ENCODE results near the gene CATSPERE. TPM values are rescaled to one million over a fixed set of nuclear protein-coding genes. Genes with fewer than 3 reads are reported as not detected.
"Not testable (repeated sequence)": the region's sequence is repeated elsewhere in the genome, so short reads cannot be mapped to it uniquely, and the experiment has no call there.

Gene CATSPERE
- polyA plus RNA-seq, 5 donors: 0.91 to 3.0 (median 1.7) TPM

DNA sequence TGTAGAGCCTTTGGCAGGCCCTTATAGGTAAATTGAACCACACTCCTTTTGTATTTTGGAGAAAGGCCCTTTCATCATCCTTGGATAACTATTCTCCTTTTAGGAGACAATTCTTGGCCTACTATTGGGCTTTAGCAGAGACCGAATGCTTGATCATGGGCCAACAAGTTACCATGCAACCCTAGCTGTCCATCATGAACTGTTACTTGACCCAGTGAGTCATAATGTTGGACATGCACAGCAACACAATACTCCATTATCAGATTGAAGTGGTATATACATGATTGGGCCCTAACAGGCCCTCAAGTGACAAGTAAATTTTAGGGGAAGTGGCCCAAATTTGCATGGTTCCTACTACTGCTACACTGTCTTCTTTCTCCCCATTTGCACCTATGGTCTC lies 84.4 kb downstream of the CATSPERE start:
- DNase-seq: no peak

DNA sequence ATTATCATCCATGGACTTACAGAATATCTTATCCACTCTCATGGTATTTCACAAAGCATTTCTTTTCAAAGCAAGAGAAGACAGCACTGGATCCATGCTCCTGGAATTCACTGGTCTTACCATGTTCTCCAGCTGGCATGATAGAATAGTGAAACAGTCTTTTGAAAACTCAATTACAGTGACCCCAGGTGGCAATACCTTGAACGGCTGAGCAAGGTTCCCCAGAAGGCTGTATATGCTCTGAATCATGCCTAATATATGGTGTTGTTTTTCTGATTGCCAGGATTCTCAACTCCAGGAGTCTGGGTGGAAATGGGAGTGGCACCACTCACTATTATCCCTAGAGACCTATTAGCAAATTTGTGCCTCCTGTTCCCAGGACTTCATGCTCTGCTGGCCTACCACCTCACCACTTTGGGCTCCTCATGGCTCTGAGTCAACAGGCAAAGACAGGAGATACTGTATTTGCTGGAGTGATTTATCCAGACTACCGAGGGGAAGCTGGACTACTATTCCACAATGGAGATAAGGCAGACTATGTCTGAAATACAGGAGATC lies 87.6 kb downstream of the CATSPERE start:
- DNase-seq: no peak

DNA sequence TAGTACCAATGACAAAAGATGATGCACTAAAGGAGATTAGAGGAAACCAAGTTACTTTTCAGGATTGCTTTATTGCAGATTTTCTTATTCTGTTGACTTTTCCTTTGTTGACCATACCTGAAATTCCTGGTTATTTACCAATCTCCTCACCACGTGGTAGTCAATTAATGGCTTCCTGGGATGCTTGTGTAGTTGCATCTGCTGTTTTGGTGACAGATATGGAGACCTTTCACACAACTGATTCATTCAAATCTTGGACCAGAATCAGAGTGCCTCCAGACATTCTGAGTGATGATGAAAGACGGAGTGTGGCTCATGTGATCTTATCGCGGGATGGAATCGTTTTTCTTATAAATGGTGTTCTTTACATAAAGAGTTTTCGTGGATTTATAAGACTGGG lies 91.3 kb downstream of the CATSPERE start:
- DNase-seq: no peak

DNA sequence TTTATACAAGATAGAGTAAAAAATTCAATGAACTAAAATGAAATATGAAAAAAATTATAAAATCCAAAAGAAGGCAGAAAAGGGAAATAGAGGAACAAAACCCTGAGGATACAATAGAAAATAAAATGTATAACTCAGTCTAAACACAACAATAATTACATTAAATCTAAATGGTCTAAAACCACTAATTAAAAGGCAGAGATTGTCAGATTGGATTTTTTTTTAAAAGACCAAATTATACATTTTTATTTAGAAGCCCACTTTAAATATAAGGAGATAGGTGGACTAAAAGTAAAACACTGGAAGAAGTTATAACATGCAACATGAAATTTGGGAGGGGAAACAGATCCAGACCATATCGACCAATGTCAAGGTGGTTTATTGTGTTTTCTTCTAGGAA lies 95.2 kb downstream of the CATSPERE start:
- DNase-seq: no peak

GRCh38 chr1:244557565-244557964 lies 96.5 kb downstream of the CATSPERE start:
- DNase-seq: no peak

DNA sequence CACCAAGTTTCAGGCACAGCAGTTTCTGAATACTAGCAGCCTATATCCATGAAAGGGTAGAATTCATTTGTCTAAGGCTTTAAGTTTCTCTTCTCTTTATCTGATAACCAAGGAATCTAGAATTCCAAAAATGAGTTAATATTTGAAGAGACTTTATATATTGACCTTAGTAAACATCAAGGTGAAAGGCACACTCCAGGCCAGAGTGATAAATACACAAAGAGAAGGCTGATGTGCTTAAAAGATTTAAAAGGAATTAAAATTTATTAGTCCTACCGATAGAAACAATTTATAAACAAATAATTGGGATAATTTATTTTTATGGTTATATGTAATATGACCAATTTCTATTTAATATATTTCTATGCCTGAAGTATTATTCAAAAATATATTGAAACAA lies 98.5 kb downstream of the CATSPERE start:
- no peak for DNase-seq

DNA sequence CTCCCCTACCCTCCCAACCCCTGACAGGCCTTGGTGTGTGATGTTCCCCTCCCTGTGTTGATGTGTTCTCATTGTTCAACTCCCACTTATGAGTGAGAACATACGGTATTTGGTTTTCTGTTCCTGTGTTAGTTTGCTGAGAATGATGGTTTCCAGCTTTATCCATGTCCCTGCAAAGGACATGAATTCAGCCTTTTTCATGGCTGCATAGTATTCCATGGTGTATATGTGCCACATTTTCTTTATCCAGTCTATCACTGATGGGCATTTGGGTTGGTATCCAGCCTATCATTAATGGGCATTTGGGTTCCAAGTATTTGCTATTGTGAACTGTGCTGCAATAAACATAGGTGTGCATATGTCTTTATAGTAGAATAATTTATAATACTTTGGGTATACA lies 101.8 kb downstream of the CATSPERE start:
- not testable (repeated sequence) for DNase-seq

- no peak for DNase-seq
Observed at GRCh38 chr1:244573768-244574167, 112.7 kb downstream of the CATSPERE start.

- no peak for DNase-seq
Observed at GRCh38 chr1:244576259-244576892, 115.3 kb downstream of the CATSPERE start.

DNA sequence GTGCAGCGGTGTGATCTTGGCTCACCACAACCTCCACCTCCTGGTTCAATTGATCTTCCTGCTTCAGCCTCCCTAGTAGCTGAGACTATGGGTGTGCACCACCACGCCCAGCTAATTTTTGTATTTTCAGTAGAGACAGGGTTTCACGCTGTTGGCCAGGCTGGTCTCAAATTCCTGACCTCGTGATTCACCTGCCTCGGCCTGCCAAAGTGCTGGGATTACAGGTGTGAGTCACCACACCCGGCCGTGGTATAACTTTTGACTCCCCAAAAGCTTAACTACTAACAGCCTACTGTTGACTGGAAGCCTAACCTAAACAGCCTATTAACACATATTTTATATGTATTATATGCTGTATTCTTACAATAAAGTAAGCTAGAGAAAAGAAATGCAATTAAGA lies 117.1 kb downstream of the CATSPERE start:
- not testable (repeated sequence) for DNase-seq

DNA sequence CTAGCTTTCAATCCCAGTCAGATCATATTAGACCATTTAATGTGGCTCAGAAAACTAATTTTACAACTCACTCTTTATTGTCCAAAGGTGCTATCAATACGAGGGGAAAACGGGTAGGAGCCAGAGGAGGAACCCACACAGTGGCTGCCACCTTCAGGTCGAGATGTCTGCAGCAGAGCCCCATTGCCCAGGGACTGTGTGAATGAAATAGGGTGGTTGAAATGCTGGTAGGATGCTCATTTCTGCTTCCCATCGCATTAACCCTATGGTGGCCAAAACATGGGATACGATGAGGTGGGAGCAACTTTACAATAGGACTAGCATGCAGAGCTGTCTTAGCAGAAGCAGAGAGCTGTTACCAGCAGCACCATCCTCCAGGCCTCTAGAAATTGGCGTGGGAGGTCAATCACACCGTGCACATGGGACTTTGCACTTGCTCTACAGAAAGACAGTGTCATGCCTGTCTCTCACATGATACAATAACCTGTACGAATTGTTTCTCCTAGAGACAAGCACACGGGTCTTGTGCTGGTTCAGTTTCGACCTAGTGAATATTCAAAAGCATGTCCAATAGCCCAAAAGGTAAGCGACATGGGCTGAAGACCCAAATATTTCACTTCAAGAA lies 122.4 kb downstream of the CATSPERE start:
- no peak for DNase-seq

- DNase-seq: no peak
Observed at GRCh38 chr1:244585867-244586266, 124.8 kb downstream of the CATSPERE start.

DNA sequence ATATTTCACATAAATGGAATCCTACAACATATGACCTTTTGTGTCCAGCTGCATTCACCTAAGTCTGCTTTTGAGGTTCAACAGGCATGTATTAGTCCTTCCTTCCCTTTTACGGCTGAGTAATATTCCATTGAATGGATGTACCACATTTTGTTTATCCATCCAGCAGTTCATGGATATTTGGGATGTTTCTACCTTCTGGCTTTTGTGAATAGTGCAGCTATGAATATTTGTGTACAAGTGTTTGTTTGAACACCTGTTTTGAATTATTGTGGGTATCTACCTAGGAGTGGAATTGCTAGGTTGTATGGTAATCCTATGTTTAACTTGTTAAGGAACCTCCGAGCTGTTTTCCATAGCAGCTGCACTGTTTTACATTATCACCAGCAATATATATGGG lies 129.6 kb downstream of the CATSPERE start:
- no peak for DNase-seq

DNA sequence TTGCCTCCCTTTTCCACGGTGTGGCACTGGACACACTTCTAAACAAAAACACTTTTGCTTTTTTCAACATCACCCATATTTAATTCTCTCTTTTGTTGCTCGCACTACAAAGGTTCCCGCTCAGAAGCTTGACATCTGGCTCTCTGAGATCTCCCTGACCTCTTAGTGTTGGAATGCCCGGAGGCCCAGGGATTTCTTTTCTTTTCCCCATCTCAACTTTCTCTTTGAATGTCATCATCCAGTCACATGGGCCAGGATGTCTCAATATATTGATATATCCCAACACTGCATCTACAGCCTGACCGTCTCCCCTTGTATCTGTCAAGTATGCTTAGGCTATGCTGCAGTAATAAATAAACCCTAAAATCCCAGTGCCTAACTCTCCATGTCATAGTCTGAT lies 137.5 kb downstream of the CATSPERE start:
- DNase-seq: no peak

- DNase-seq: no peak
Observed at GRCh38 chr1:244599937-244600350, 138.9 kb downstream of the CATSPERE start.

DNA sequence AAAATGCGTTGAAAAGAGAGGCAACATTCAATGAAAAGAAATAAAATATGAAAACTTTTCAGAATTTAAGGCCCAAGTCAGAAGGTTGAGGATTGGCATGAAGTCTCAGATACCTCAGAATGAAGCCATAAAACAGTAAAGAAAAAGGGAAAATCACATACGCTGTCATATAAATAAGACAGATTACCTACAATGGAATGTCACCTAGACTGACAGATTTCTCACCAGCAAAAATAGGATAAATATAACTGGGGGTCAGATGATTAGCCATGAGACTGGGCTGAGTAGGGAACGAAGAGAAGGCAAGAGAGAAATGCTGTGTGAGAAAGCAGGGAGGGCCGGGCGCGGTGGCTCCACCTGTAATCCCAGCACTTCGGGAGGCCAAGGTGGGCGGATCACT lies 140.3 kb downstream of the CATSPERE start:
- DNase-seq: no peak

DNA sequence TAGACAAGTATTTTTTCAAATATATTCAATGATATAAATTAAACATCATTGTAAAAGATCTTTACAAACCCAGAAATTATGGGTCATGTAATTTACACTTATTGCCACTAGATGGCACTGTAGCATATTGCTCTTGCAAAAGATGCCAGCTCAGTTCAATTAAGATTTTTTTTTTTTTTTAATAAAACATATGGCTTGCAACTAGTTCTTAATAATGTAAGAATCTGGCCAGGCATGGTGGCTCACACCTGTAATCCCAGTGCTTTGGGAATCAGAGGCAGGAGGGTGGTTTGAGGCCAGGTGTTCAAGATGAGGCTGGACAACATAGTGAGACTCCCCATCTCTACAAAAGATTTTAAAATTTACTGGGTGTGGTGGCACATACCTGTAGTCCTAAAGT lies 142.4 kb downstream of the CATSPERE start:
- peak; percentile 9 to 19 for DNase-seq

GRCh38 chr1:244605835-244606370 lies 144.8 kb downstream of the CATSPERE start:
- DNase-seq: no peak

DNA sequence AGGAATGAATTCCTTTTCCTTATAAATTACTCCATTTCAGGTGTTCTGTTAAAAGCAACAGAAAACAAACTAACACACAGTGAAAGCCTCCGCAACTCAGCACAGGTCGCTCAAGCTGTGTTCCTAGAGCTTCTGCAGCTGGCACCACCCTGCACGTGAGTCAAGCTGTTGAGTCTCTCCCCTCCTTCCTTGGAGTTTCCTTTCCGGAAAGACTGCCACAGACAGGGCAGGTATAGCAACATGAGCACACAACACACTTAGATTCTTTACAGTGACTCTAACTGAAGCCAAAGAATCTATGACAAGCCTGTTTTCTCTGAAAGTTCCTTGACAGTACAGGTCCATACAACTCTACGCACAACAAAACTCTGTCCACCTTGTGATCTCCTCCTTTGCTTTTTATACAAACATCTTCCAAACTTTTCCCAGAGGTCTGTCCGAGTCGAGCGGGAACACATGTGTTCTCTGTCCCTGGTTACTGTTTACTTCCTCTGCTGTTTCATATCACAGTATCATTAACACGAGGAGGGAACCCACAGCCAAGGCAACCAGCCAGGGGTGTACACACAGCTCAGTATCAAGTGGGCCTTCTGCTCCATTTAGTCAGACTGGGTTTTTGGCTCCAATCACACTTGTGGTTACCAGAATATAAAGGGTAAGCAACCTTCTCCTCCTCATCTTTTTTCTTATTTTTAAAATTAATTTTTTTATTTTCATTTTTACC lies 153.2 kb downstream of the CATSPERE start:
- peak in 1 of 2 donors; percentile 23 for DNase-seq

DNA sequence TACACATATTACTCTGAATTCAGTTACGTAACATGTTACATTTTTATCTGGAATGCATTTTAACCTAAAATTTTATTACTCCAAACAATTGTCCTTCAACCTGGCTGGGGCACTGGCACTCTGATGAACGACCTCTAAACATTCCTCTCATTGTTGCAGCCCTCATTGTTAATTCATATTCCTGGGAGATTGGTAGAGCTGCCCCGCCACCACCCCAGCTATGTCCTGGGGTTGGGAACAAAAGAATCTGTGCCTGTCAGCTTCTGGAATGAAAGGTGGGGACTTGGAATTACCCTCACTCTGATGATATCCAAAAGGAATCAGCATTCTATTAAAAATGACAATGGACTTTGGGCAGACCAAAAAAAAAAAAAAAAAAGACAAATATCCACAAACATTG lies 153.8 kb downstream of the CATSPERE start:
- no peak for DNase-seq

- no peak for DNase-seq
Observed at GRCh38 chr1:244615301-244615700, 154.2 kb downstream of the CATSPERE start.

GRCh38 chr1:244626709-244627108 lies 165.6 kb downstream of the CATSPERE start:
- no peak for DNase-seq

DNA sequence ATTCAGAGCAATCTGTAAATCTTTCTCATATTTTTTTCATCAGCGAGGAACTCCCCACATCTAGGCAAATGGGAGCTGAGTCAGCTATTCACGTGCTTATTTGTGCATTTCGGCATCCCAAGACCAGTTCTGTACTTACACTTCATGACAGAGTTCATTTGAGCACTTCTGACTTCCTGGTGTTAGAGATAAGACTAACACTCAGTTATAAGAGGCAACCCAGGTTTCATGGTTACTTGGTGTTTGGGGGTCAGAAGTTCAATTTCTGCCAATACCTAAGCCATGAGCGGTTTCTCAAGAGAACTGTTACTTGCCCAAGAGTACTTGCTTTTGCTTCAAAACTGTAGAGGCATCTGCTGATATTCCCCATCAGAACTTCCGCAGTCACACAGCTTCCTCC lies 167.7 kb downstream of the CATSPERE start:
- peak; percentile 23 to 35 for DNase-seq
